ENCODE measurements around the gene GALNTL6.

DNA sequence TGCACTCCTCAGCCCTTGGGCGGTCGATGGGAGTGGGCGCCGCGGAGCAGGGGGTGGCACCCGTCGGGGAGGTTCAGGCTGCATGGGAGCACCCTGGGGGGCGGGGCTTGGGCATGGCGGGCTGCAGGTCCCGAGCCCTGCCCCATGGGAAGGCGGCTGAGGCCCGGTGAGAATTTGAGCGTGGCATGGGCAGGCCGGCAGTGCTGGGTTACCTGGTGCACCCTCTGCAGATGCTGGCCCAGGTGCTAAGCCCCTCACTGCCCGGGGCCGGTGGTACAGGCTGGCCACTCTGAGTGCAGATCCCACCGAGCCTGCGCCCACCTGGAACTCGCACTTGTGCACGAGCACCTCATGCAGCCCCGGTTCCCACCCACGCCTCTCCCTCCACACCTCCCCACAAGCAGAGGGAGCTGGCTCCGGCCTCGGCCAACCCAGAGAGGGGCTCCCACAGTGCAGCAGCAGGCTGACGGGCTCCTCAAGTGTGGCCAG lies 556.3 kb downstream of the GALNTL6 start:
- TF ChIP-seq, protein P1, sequence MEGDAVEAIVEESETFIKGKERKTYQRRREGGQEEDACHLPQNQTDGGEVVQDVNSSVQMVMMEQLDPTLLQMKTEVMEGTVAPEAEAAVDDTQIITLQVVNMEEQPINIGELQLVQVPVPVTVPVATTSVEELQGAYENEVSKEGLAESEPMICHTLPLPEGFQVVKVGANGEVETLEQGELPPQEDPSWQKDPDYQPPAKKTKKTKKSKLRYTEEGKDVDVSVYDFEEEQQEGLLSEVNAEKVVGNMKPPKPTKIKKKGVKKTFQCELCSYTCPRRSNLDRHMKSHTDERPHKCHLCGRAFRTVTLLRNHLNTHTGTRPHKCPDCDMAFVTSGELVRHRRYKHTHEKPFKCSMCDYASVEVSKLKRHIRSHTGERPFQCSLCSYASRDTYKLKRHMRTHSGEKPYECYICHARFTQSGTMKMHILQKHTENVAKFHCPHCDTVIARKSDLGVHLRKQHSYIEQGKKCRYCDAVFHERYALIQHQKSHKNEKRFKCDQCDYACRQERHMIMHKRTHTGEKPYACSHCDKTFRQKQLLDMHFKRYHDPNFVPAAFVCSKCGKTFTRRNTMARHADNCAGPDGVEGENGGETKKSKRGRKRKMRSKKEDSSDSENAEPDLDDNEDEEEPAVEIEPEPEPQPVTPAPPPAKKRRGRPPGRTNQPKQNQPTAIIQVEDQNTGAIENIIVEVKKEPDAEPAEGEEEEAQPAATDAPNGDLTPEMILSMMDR (IDR thresholded peaks at IDR 0.05; ENCODE audit: poor library complexity, severe bottlenecking) = no peak
- TF ChIP-seq EP300 (conservative IDR thresholded peaks at IDR 0.05; ENCODE audit: poor library complexity, severe bottlenecking) (no peak), EZH2 (IDR thresholded peaks at IDR 0.05; ENCODE audit: borderline replicate concordance, insufficient read depth, low read length, poor library complexity, severe bottlenecking) (no peak), MXI1 (conservative IDR thresholded peaks at IDR 0.05; ENCODE audit: poor library complexity, severe bottlenecking) (no peak), POLR2AphosphoS5 (IDR thresholded peaks at IDR 0.05) (no peak), RAD21 (conservative IDR thresholded peaks at IDR 0.05) (no peak)
- TF ChIP-seq, protein P2, sequence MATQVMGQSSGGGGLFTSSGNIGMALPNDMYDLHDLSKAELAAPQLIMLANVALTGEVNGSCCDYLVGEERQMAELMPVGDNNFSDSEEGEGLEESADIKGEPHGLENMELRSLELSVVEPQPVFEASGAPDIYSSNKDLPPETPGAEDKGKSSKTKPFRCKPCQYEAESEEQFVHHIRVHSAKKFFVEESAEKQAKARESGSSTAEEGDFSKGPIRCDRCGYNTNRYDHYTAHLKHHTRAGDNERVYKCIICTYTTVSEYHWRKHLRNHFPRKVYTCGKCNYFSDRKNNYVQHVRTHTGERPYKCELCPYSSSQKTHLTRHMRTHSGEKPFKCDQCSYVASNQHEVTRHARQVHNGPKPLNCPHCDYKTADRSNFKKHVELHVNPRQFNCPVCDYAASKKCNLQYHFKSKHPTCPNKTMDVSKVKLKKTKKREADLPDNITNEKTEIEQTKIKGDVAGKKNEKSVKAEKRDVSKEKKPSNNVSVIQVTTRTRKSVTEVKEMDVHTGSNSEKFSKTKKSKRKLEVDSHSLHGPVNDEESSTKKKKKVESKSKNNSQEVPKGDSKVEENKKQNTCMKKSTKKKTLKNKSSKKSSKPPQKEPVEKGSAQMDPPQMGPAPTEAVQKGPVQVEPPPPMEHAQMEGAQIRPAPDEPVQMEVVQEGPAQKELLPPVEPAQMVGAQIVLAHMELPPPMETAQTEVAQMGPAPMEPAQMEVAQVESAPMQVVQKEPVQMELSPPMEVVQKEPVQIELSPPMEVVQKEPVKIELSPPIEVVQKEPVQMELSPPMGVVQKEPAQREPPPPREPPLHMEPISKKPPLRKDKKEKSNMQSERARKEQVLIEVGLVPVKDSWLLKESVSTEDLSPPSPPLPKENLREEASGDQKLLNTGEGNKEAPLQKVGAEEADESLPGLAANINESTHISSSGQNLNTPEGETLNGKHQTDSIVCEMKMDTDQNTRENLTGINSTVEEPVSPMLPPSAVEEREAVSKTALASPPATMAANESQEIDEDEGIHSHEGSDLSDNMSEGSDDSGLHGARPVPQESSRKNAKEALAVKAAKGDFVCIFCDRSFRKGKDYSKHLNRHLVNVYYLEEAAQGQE (IDR thresholded peaks at IDR 0.05; ENCODE audit: borderline replicate concordance) = no peak
